ENCODE data around the gene NUDT8.
"Not testable (repeated sequence)": the region's sequence is repeated elsewhere in the genome, so short reads cannot be mapped to it uniquely, and the experiment has no call there.

Gene NUDT8

DNA sequence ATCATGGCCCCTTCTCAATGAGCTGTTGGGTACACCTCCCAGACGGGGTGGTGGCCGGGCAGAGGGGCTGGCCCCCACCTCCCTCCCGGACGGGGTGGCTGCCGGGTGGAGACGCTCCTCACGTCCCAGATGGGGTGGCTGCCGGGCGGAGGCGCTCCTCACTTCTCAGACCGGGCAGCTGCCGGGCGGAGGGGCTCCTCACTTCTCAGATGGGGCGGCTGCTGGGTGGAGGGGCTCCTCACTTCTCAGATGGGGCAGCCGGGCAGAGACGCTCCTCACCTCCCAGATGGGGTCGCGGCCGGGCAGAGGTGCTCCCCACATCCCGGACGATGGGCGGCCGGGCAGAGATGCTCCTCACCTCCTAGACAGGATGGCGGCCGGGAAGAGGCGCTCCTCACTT is 31.8 kb downstream of the NUDT8 start:
- not testable (repeated sequence) for H3K4me3 ChIP-seq (ENCODE audit: low read depth, low read length); H3K27me3 ChIP-seq (ENCODE audit: control insufficient read depth, insufficient read depth, low read length); H3K36me3 ChIP-seq (ENCODE audit: control insufficient read depth, insufficient read depth, low read length); H3K4me1 ChIP-seq (ENCODE audit: control insufficient read depth, insufficient read depth, low read length); H3K9ac ChIP-seq (ENCODE audit: low read depth, low read length); H3K9me3 ChIP-seq (ENCODE audit: control insufficient read depth, insufficient read depth, low read length); H3K27ac ChIP-seq (ENCODE audit: low read depth, low read length)

DNA sequence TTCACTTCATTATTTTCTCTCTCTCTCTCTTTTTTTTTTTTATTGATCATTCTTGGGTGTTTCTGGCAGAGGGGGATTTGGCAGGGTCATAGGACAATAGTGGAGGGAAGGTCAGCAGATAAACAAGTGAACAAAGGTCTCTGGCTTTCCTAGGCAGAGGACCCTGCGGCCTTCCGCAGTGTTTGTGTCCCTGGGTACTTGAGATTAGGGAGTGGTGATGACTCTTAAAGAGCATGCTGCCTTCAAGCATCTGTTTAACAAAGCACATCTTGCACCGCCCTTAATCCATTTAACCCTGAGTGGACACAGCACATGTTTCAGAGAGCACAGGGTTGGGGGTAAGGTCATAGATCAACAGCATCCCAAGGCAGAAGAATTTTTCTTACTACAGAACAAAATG is 32.3 kb downstream of the NUDT8 start:
- H3K4me1 ChIP-seq (ENCODE audit: control insufficient read depth, insufficient read depth, low read length); H3K27ac ChIP-seq (ENCODE audit: low read depth, low read length); H3K9me3 ChIP-seq (ENCODE audit: control insufficient read depth, insufficient read depth, low read length); H3K36me3 ChIP-seq (ENCODE audit: control insufficient read depth, insufficient read depth, low read length); H3K4me3 ChIP-seq (ENCODE audit: low read depth, low read length); H3K27me3 ChIP-seq (ENCODE audit: control insufficient read depth, insufficient read depth, low read length); H3K9ac ChIP-seq (ENCODE audit: low read depth, low read length): not testable (repeated sequence)

DNA sequence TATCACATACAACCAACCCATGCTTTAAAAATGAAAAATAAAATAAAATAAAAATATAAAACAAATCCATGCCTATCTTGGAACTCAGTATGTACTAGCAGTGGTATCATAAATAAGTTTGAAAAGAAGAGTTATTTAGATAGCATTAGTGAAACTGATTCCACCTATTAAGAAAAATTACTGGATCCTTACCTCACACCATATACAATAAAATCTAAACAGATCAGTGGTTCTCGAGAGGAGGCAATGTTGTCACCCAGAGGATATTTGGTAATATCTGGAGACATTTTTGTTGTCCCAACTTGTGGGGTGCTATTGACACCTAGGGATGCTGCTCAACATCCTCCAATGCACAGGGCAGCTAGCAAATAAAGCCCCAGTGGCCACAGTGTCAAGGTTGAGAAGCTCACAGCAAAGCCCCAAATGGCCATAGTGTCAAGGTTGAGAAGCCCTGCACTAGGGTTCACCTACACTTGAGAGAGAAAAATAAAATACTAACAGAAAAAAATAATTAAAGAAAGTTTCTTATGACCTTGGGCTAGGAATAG is 32.9 kb downstream of the NUDT8 start:
- Histone ChIP-seq H3K9ac (ENCODE audit: low read depth, low read length) (no peak overlapping the region), H3K4me1 (ENCODE audit: control insufficient read depth, insufficient read depth, low read length) (no peaks in the 10 kb centered on the region), H3K9me3 (ENCODE audit: control insufficient read depth, insufficient read depth, low read length) (0 out of 2 replicates have a peak, but pooled peaks cover 4% of the 10 kb centered on the region), H3K27me3 (ENCODE audit: control insufficient read depth, insufficient read depth, low read length) (no peaks in the 10 kb centered on the region), H3K27ac (ENCODE audit: low read depth, low read length) (no peak overlapping the region), H3K36me3 (ENCODE audit: control insufficient read depth, insufficient read depth, low read length) (no peaks in the 10 kb centered on the region), H3K4me3 (ENCODE audit: low read depth, low read length) (no peak overlapping the region)

DNA sequence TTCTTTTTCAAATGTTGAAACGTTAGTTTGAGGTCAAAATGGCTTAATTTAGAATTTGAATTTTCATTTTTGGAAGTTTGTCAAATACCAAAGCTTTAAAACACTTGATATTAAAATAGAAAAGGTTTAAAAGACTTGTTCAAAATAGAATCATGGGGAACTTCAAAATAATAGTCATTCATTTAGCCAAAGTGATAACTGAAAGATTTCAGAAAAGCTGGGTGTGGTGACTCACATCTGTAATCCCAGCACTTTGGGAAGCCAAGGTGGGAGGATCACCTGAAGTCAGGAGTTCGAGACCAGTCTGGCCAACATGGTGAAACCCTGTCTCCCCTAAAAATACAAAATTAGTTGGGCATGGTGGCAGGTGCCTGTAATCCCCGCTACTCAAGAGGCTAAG is 35.3 kb downstream of the NUDT8 start:
- Histone ChIP-seq H3K27ac (ENCODE audit: low read depth, low read length) (no peak overlapping the region), H3K4me3 (ENCODE audit: low read depth, low read length) (no peak overlapping the region), H3K27me3 (ENCODE audit: control insufficient read depth, insufficient read depth, low read length) (no peaks in the 10 kb centered on the region), H3K9me3 (ENCODE audit: control insufficient read depth, insufficient read depth, low read length) (0 out of 2 replicates have a peak, but pooled peaks cover 4% of the 10 kb centered on the region), H3K36me3 (ENCODE audit: control insufficient read depth, insufficient read depth, low read length) (no peaks in the 10 kb centered on the region), H3K4me1 (ENCODE audit: control insufficient read depth, insufficient read depth, low read length) (no peaks in the 10 kb centered on the region), H3K9ac (ENCODE audit: low read depth, low read length) (no peak overlapping the region)

DNA sequence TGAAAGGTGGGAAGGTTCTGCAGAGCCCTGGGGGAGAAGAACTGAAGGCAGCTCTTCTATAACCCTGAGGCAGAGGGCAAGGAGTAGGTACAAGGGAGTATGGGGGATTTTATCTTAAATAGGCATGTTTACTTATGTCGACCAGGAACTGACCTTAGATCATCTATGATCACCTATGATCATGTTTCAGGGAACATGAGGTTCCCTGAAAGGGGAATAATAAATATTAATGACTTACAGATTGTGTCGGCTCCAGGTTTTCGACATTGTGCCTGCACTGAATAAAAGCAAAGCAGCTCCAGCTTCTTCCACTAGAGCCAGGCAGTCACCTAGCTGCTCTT is 36.2 kb downstream of the NUDT8 start:
- no peak overlapping the region for H3K27ac ChIP-seq (ENCODE audit: low read depth, low read length)
- no peaks in the 10 kb centered on the region for H3K27me3 ChIP-seq (ENCODE audit: control insufficient read depth, insufficient read depth, low read length)
- H3K9ac ChIP-seq (ENCODE audit: low read depth, low read length), result no peak overlapping the region
- H3K4me3 ChIP-seq (ENCODE audit: low read depth, low read length), result no peak overlapping the region
- H3K36me3 ChIP-seq (ENCODE audit: control insufficient read depth, insufficient read depth, low read length), result peaks cover 5% of the 10 kb centered on the region; the same call in 1 of the 2 replicates
- no peaks in the 10 kb centered on the region for H3K4me1 ChIP-seq (ENCODE audit: control insufficient read depth, insufficient read depth, low read length)
- 0 out of 2 replicates have a peak, but pooled peaks cover 4% of the 10 kb centered on the region for H3K9me3 ChIP-seq (ENCODE audit: control insufficient read depth, insufficient read depth, low read length)

DNA sequence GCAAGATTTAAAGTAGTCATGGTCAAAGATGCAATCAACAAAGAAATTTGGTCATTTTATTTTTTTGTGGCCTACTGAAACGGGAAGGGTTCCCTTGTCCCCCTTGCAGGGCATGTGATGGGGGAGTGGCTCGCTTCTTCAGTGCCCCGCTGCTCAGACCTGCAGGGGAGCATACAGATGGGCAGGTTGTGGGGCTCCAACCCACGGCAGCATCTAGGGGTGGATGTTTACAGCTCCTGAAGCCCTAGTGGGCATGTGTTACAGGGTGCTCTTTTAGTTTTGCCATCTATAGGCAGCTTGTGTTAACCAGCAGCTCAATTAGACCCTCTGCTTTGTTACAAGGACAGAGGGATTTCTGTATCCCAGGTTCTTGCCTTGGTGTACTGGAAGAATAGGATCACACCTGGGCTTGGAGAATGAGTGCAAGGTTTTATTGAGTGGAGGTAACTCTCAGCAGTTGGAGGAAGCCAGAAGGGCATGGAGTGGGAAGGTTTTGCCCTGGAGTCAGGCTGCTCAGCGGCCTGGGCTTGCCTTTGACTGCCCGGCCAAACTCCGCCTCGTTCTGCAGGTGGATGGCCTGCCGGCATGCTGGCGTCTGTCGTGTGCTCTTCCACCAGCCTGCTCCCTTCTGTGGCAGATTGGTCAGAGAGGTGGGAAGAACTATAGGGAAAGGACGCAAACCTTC is 36.7 kb downstream of the NUDT8 start:
- H3K9ac ChIP-seq (ENCODE audit: low read depth, low read length), result no peak overlapping the region
- H3K36me3 ChIP-seq (ENCODE audit: control insufficient read depth, insufficient read depth, low read length), result peaks cover 8% of the 10 kb centered on the region; the same call in 1 of the 2 replicates
- no peaks in the 10 kb centered on the region for H3K4me1 ChIP-seq (ENCODE audit: control insufficient read depth, insufficient read depth, low read length)
- no peak overlapping the region for H3K4me3 ChIP-seq (ENCODE audit: low read depth, low read length)
- 0 out of 2 replicates have a peak, but pooled peaks cover 4% of the 10 kb centered on the region for H3K9me3 ChIP-seq (ENCODE audit: control insufficient read depth, insufficient read depth, low read length)
- H3K27ac ChIP-seq (ENCODE audit: low read depth, low read length), result no peak overlapping the region
- H3K27me3 ChIP-seq (ENCODE audit: control insufficient read depth, insufficient read depth, low read length), result no peaks in the 10 kb centered on the region

DNA sequence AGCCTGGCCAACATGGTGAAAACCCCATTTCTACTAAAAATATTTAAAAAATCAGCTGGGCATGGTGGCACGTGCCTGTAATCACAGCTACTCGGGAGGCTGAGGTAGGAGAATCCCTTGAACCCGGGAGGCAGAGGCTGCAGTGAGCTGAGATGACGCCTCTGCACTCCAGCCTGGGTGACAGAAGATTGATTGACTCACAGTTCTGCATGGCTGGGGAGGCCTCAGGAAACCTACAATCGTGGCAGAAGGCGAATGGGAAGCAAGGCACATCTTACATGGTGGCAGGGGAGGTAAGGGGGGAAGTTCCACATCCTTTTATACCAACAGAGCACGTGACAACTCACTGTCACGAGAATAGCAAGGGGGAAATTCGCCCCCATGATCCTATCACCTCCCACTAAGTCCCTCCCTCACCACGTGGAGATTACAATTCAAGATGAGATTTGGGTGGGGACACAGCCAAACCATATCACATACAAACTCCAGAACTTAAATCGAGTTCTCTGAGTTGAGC is 40.8 kb downstream of the NUDT8 start:
- not testable (repeated sequence) for H3K27me3 ChIP-seq (ENCODE audit: control insufficient read depth, insufficient read depth, low read length); H3K9ac ChIP-seq (ENCODE audit: low read depth, low read length); H3K4me3 ChIP-seq (ENCODE audit: low read depth, low read length); H3K27ac ChIP-seq (ENCODE audit: low read depth, low read length); H3K9me3 ChIP-seq (ENCODE audit: control insufficient read depth, insufficient read depth, low read length)
- peaks cover 11% of the 10 kb centered on the region for H3K4me1 ChIP-seq (ENCODE audit: control insufficient read depth, insufficient read depth, low read length)
- peaks cover 44% of the 10 kb centered on the region for H3K36me3 ChIP-seq (ENCODE audit: control insufficient read depth, insufficient read depth, low read length)

DNA sequence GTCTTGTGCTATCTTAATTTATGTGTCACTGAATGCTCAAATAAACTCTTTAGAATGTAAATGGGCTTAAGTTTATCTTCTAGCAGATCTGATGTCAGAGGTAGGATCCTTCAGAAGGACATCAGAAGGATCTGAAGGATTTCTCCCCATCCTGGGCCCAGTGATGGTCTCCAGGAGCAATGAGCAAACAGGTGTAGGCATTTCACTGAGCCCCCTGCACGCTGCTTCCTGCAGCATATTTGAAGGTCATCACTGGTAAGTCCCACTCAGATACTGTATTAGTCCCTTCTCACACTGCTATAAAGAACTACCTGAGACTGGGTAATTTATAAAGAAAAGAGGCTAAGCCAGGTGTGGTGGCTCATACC is 41.6 kb downstream of the NUDT8 start:
- H3K9ac ChIP-seq (ENCODE audit: low read depth, low read length), result no peak overlapping the region
- no peaks in the 10 kb centered on the region for H3K27me3 ChIP-seq (ENCODE audit: control insufficient read depth, insufficient read depth, low read length)
- H3K4me3 ChIP-seq (ENCODE audit: low read depth, low read length), result no peak overlapping the region
- H3K27ac ChIP-seq (ENCODE audit: low read depth, low read length), result no peak overlapping the region
- no peaks in the 10 kb centered on the region for H3K9me3 ChIP-seq (ENCODE audit: control insufficient read depth, insufficient read depth, low read length)
- peaks cover 11% of the 10 kb centered on the region for H3K4me1 ChIP-seq (ENCODE audit: control insufficient read depth, insufficient read depth, low read length)
- H3K36me3 ChIP-seq (ENCODE audit: control insufficient read depth, insufficient read depth, low read length), result peaks cover 44% of the 10 kb centered on the region

DNA sequence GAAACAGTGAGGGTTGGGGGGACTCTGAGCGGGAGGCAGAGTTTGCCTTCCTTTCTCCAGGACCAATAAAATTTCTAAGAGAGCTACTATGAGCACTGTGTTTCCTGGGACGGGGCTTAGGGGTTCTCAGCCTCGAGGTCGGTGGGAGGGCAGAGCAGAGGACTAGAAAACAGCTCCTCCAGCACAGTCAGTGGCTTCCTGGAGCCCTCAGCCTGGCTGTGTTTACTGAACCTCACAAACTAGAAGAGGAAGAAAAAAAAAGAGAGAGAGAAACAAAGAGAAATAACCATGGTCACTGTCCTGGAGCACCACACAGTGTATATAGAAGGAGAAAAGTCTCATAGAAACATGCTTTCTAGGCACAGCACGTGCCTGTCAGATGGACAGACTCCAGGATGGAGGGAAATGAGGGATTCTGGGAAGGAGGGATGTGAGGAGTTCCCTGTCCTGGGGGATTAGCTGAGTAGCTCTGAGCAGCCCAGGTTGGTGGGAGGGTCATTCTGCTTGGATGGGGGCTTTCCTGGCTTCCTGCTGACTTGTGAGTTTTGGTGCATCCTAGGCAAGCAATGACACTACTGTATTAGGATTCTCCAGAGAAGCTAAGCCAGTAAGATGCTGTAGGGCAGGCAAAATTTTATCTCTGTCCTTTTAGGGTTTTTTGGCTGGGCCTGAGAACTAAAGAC is 43.0 kb downstream of the NUDT8 start:
- Histone ChIP-seq H3K27me3 (ENCODE audit: control insufficient read depth, insufficient read depth, low read length) (no peaks in the 10 kb centered on the region), H3K4me3 (ENCODE audit: low read depth, low read length) (no peak overlapping the region), H3K9me3 (ENCODE audit: control insufficient read depth, insufficient read depth, low read length) (no peaks in the 10 kb centered on the region), H3K4me1 (ENCODE audit: control insufficient read depth, insufficient read depth, low read length) (peaks cover 23% of the 10 kb centered on the region), H3K9ac (ENCODE audit: low read depth, low read length) (no peak overlapping the region), H3K36me3 (ENCODE audit: control insufficient read depth, insufficient read depth, low read length) (peaks cover 44% of the 10 kb centered on the region), H3K27ac (ENCODE audit: low read depth, low read length) (no peak overlapping the region)

DNA sequence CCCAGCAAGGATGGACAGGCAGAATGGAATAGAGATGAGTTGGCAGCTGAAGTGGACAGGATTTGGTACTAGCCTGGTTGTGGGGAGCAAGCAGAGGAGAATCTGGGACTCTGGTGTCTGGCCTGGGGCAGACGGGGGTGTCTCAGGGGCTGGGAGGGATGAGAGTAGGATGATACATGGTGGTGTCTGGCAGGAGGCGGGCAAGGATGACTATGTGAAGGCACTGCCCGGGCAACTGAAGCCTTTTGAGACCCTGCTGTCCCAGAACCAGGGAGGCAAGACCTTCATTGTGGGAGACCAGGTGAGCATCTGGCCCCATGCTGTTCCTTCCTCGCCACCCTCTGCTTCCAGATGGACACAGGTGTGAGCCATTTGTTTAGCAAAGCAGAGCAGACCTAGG is 43.8 kb downstream of the NUDT8 start:
- peaks cover 29% of the 10 kb centered on the region for H3K4me1 ChIP-seq (ENCODE audit: control insufficient read depth, insufficient read depth, low read length)
- H3K4me3 ChIP-seq (ENCODE audit: low read depth, low read length), result 0 out of 2 replicates have a peak overlapping the region, but pooled peaks have one; percentile 87
- no peaks in the 10 kb centered on the region for H3K27me3 ChIP-seq (ENCODE audit: control insufficient read depth, insufficient read depth, low read length)
- peaks cover 44% of the 10 kb centered on the region for H3K36me3 ChIP-seq (ENCODE audit: control insufficient read depth, insufficient read depth, low read length)
- H3K9ac ChIP-seq (ENCODE audit: low read depth, low read length), result no peak overlapping the region
- no peak overlapping the region for H3K27ac ChIP-seq (ENCODE audit: low read depth, low read length)
- no peaks in the 10 kb centered on the region for H3K9me3 ChIP-seq (ENCODE audit: control insufficient read depth, insufficient read depth, low read length)
